OCI-LY3 (cell line): ENCODE data around the gene DDX24.

Experiments
- CTCF ChIP-seq: fragments of 200-600, 300-600 bp; sonication (generic); IDR thresholded peaks from 2 replicates; pipeline ENCODE4 v1.5.1; 2014; ENCODE audit warnings: antibody characterized with exemption, low read length, low read depth
- EZH2phosphoT487 ChIP-seq: fragments of 200-600 bp; shearing (Covaris generic); IDR thresholded peaks from 2 replicates; pipeline ENCODE4 v1.6.1; 2018; ENCODE audit warnings: antibody characterized with exemption, mixed run types, low read depth

- TF ChIP-seq CTCF (no peak), EZH2phosphoT487 (no peak)
Observed at GRCh38 chr14:94016446-94016976, 64.5 kb downstream of the DDX24 start.
